ENCODE measurements around the gene FOXB2. TPM values are rescaled to one million over a fixed set of nuclear protein-coding genes. Genes with fewer than 3 reads are reported as not detected.

Gene FOXB2
- total and polyA plus RNA-seq, 2 donors (not counting 3 experiments of a cell fraction or from before 2014, with no cell fraction given), result not detected

DNA sequence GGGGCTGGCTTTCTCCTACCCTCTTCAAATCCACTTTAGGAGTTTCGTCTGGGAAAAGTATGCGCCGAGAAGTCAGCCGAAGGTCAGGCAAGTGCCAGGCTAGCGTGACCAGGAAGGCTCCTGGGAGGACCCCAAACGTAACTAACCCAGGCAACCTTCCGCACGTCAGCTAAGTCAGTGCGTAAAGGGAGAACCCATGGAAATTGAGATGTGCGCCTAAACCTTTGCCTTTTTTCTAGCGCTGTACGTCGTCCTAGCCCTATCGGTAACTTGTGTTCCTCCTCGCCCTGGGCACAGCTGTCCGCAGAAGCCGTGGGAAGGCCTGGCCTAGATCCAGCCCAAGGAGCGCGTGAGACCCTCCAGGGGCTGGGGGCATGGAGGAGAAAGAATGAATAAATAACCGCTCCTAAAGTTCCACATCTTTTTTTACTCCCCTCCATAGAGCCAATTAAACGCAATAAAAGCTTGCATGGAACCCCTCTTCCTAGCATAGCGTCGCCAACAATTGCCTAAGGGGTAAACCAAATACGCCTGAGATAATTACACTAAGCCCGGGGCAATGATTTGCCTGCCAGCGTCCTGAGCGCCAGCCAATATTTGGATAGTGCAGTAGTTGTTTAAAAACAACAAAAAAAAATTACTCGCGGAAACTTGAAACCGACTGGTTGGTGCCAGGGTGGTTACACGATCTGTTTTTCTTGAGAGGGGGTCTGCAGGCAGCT, 4.0 kb upstream of the FOXB2 start:
- peaks cover 89 to 99% of the 10 kb centered on the region in 2 experiments for H3K27me3 ChIP-seq (ENCODE audit: control insufficient read depth in 2 of 2, insufficient read depth in 2 of 2, low read length in 2 of 2)
- H3K4me1 ChIP-seq (ENCODE audit: control insufficient read depth, extremely low read depth, insufficient read depth, low read length), result peaks cover 7% of the 10 kb centered on the region
- intact Hi-C loops (cut with micrococcal nuclease) (loop anchor here (10.0 kb wide), 1 partner anchor 561 kb away; the partner anchor contains the start of gene GCNT1), dilution Hi-C loops (cut with MboI; ENCODE audit: extremely low pct_ligation_motif_present, low sequenced_read_pairs) (no loop called here)
- H3K4me2 ChIP-seq (ENCODE audit: insufficient read depth, low read length), result no peak overlapping the region
- H3K4me3 ChIP-seq (replicated peaks in 1 of 3; ENCODE audit: insufficient read depth in 1 of 3, low read depth in 1 of 3, low read length in 3 of 3), result no peak overlapping the region
- POLR2A ChIA-PET, result no interaction called here
- H4K20me1 ChIP-seq (replicated peaks; ENCODE audit: control insufficient read depth, extremely low read depth, insufficient read depth, low read length), result no peaks in the 10 kb centered on the region
- FAIRE-seq (no peak), DNase-seq (ENCODE audit: low read depth, low spot score) (no peak)
- H3K9me1 ChIP-seq (replicated peaks; ENCODE audit: control insufficient read depth, extremely low read depth, insufficient read depth, low read length), result no peaks in the 10 kb centered on the region
- H3K9me3 ChIP-seq (replicated peaks; ENCODE audit: control insufficient read depth, insufficient read depth, low read length), result no peaks in the 10 kb centered on the region
- CTCF ChIA-PET, result interaction anchor here (0.7 to 5.0 kb wide), 8 partner anchors 10 to 207 kb away, joined by 3 to 37 read pairs (median 5); no protein-coding TSS in a partner anchor
- H3K9ac ChIP-seq (replicated peaks; ENCODE audit: extremely low read depth, insufficient read depth, low read length), result no peak overlapping the region
- no peak overlapping the region for H3K27ac ChIP-seq (ENCODE audit: insufficient read depth, low read depth, low read length)
- H3K79me2 ChIP-seq (ENCODE audit: control insufficient read depth, insufficient read depth, low read length), result no peaks in the 10 kb centered on the region
- no peak overlapping the region for H2AFZ ChIP-seq (ENCODE audit: low read depth, low read length)
- TF ChIP-seq JUN (IDR thresholded peaks at IDR 0.05; ENCODE audit: borderline replicate concordance, insufficient read depth, insufficient read length, low read depth) (no peak), EZH2 (IDR thresholded peaks at IDR 0.05; ENCODE audit: borderline replicate concordance, low read depth, low read length, severe bottlenecking) (peak; percentile 42)
- no TSS peak for BruUV-seq (replicated peaks)
- H3K36me3 ChIP-seq (ENCODE audit: control insufficient read depth in 2 of 2, extremely low read depth in 1 of 2, insufficient read depth in 2 of 2, low read length in 2 of 2), result no peaks in the 10 kb centered on the region

DNA sequence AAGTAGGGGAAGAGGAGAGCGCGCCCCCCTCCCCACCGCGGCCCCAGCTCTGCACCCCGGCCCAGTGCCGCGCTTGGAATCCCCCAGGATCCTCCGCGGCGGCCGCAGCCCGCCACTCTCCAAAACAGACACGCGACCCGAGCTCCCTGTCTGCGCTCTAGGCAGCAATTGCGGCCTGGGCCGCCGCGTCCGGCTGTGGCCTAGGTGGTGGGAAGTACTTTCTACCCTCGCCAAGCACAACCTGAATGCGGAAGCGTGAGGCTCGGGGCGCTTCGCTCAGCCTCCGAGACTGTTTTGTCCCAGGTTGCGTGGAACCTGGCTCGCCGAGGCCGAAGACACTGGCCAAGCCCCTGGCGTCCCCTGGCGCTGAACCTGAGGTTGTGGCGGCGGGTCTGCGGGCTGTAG, 3.3 kb upstream of the FOXB2 start:
- ChIA-PET POLR2A (no interaction called here), CTCF (interaction anchor here (2.0 to 5.0 kb wide), 3 partner anchors 9 to 206 kb away, joined by 6 to 37 read pairs (median 15); no protein-coding TSS in a partner anchor)
- Histone ChIP-seq H4K20me1 (replicated peaks; ENCODE audit: control insufficient read depth, extremely low read depth, insufficient read depth, low read length) (no peaks in the 10 kb centered on the region), H3K27me3 (ENCODE audit: control insufficient read depth in 2 of 2, insufficient read depth in 2 of 2, low read length in 2 of 2) (peaks cover 90 to 99% of the 10 kb centered on the region in 2 experiments), H3K4me3 (replicated peaks in 1 of 3; ENCODE audit: insufficient read depth in 1 of 3, low read depth in 1 of 3, low read length in 3 of 3) (no peak overlapping the region), H3K9me3 (replicated peaks; ENCODE audit: control insufficient read depth, insufficient read depth, low read length) (no peaks in the 10 kb centered on the region), H3K36me3 (ENCODE audit: control insufficient read depth in 2 of 2, extremely low read depth in 1 of 2, insufficient read depth in 2 of 2, low read length in 2 of 2) (no peaks in the 10 kb centered on the region), H3K9ac (replicated peaks; ENCODE audit: extremely low read depth, insufficient read depth, low read length) (no peak overlapping the region), H3K27ac (ENCODE audit: insufficient read depth, low read depth, low read length) (no peak overlapping the region), H3K4me2 (ENCODE audit: insufficient read depth, low read length) (no peak overlapping the region), H3K4me1 (ENCODE audit: control insufficient read depth, extremely low read depth, insufficient read depth, low read length) (peaks cover 7% of the 10 kb centered on the region), H3K79me2 (ENCODE audit: control insufficient read depth, insufficient read depth, low read length) (no peaks in the 10 kb centered on the region), H2AFZ (ENCODE audit: low read depth, low read length) (no peak overlapping the region), H3K9me1 (replicated peaks; ENCODE audit: control insufficient read depth, extremely low read depth, insufficient read depth, low read length) (no peaks in the 10 kb centered on the region)
- FAIRE-seq (no peak), DNase-seq (ENCODE audit: low read depth, low spot score) (no peak)
- TF ChIP-seq EZH2 (IDR thresholded peaks at IDR 0.05; ENCODE audit: borderline replicate concordance, low read depth, low read length, severe bottlenecking) (peak; percentile 83), POLR2A (IDR thresholded peaks at IDR 0.05; ENCODE audit: low read depth, low read length) (no peak), GATA2 (IDR thresholded peaks at IDR 0.05; ENCODE audit: insufficient read depth, insufficient read length, low read depth, low read length) (no peak), POLR2AphosphoS5 (IDR thresholded peaks at IDR 0.05; ENCODE audit: insufficient read depth, low read depth, low read length) (no peak)
- TF ChIP-seq, protein P1, sequence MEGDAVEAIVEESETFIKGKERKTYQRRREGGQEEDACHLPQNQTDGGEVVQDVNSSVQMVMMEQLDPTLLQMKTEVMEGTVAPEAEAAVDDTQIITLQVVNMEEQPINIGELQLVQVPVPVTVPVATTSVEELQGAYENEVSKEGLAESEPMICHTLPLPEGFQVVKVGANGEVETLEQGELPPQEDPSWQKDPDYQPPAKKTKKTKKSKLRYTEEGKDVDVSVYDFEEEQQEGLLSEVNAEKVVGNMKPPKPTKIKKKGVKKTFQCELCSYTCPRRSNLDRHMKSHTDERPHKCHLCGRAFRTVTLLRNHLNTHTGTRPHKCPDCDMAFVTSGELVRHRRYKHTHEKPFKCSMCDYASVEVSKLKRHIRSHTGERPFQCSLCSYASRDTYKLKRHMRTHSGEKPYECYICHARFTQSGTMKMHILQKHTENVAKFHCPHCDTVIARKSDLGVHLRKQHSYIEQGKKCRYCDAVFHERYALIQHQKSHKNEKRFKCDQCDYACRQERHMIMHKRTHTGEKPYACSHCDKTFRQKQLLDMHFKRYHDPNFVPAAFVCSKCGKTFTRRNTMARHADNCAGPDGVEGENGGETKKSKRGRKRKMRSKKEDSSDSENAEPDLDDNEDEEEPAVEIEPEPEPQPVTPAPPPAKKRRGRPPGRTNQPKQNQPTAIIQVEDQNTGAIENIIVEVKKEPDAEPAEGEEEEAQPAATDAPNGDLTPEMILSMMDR (IDR thresholded peaks at IDR 0.05; ENCODE audit: extremely low read depth in 1 of 2, insufficient read depth in 1 of 2, low read depth in 1 of 2, low read length in 2 of 2), result no peak
- no TSS peak for BruUV-seq (replicated peaks)
- intact Hi-C loops (cut with micrococcal nuclease) (loop anchor here (10.0 kb wide), 1 partner anchor 561 kb away; the partner anchor contains the start of gene GCNT1), dilution Hi-C loops (cut with MboI; ENCODE audit: extremely low pct_ligation_motif_present, low sequenced_read_pairs) (no loop called here)
